ENCODE results near the gene ZDHHC11B.
"Not testable (repeated sequence)": the region's sequence is repeated elsewhere in the genome, so short reads cannot be mapped to it uniquely, and the experiment has no call there.

DNA sequence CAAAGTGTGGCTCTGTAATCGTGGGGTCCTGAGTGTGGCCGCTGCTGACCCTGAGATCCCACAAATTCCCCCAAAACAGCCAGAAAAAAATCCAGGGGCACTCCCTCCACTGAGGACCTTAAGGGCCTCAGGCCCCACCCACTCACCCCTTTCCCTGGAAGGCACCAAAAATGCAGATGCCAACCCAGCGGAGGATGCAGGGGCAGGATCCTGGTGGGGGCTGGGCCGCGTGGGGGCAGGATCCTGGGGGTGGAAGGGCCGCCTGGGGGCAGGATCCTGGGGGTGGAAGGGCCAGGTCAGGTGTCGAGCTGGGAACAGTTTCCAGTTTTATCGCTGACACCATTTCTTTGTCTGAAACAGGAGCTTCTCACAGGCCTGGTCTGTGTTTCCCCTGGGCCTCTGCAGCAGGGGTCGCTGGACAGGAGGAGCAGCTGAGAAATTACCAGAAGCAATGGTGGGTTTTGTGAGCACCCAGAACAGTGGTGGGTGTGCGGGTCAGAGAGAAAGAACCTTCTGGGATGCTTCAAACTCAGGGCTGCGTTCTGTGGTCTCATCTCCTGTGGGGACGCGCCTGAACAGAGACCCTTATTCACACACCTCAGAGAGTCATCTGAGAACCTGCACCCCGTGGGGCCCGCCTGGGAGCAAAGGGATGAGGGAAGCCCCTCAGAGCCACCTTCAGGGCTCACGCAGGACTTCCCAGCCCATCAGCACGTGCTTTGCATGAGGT lies 105.2 kb downstream of the ZDHHC11B start:
- TF ChIP-seq, protein P1, sequence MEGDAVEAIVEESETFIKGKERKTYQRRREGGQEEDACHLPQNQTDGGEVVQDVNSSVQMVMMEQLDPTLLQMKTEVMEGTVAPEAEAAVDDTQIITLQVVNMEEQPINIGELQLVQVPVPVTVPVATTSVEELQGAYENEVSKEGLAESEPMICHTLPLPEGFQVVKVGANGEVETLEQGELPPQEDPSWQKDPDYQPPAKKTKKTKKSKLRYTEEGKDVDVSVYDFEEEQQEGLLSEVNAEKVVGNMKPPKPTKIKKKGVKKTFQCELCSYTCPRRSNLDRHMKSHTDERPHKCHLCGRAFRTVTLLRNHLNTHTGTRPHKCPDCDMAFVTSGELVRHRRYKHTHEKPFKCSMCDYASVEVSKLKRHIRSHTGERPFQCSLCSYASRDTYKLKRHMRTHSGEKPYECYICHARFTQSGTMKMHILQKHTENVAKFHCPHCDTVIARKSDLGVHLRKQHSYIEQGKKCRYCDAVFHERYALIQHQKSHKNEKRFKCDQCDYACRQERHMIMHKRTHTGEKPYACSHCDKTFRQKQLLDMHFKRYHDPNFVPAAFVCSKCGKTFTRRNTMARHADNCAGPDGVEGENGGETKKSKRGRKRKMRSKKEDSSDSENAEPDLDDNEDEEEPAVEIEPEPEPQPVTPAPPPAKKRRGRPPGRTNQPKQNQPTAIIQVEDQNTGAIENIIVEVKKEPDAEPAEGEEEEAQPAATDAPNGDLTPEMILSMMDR (IDR thresholded peaks at IDR 0.05): not testable (repeated sequence)
- not testable (repeated sequence) for TF ChIP-seq POLR2AphosphoS5 (IDR thresholded peaks at IDR 0.05; ENCODE audit: insufficient read depth in 1 of 2, low read depth in 1 of 2); POLR2A (IDR thresholded peaks at IDR 0.05)
